K562 (cell line): ENCODE measurements around the gene DNAAF8. TPM values are rescaled to one million over a fixed set of nuclear protein-coding genes. Genes with fewer than 3 reads are reported as not detected.

Source experiments
- BRCA1 ChIP-seq, 2 experiments: fragments of 450-650 bp in 1 of 2; sonication (generic) in 1 of 2; formaldehyde crosslinking in 1 of 2; IDR thresholded peaks; 2 replicates each; pipeline versions ENCODE4 v1.5.0 to v1.6.1; 2017 to 2020; ENCODE audit warnings: mild to moderate bottlenecking in 1 of 2, missing genetic modification reagents in 1 of 2
- C11orf30 ChIP-seq: fragments of 450-650 bp; IDR thresholded peaks from 2 replicates; pipeline ENCODE4 v1.6.1; 2016; ENCODE audit warnings: low read depth, mild to moderate bottlenecking
- DLX4 ChIP-seq: fragments of 250-450 bp; sonication (Bioruptor Pico); IDR thresholded peaks from 2 replicates; pipeline ENCODE4 v1.6.1; 2021; ENCODE audit warnings: mild to moderate bottlenecking
- ESRRA ChIP-seq: fragments of 450-650 bp; IDR thresholded peaks from 2 replicates; pipeline ENCODE4 v1.6.1; 2014; ENCODE audit warnings: low read depth, mild to moderate bottlenecking, moderate library complexity, borderline replicate concordance
- ETS1 ChIP-seq: conservative IDR thresholded peaks from 2 replicates; pipeline ENCODE4 v1.6.1; 2011; ENCODE audit warnings: low read depth, mild to moderate bottlenecking, low read length; ENCODE audit not compliant: control insufficient read depth
- FOS ChIP-seq: IDR thresholded peaks from 3 replicates; pipeline ENCODE4 v1.6.1; 2011; ENCODE audit not compliant: insufficient read length; ENCODE audit errors: extremely low read depth
- FOXM1 ChIP-seq, 2 experiments: fragments of 450-650 bp in 1 of 2; sonication (generic) in 1 of 2; formaldehyde crosslinking in 1 of 2; IDR thresholded peaks; 2 replicates each; pipeline versions ENCODE4 v1.6.1 to v1.9.0; 2017 to 2022; ENCODE audit warnings: low read depth in 2 of 2, mild to moderate bottlenecking in 2 of 2, missing genetic modification reagents in 1 of 2, moderate library complexity in 1 of 2
- GABPA ChIP-seq: fragments of 200-800 bp; sonication (Bioruptor generic); conservative IDR thresholded peaks from 2 replicates; pipeline ENCODE4 v1.6.1; 2016; ENCODE audit warnings: low read depth, missing genetic modification characterization, missing compliant biosample characterization
- HDAC8 ChIP-seq: fragments of 450-650 bp; IDR thresholded peaks from 2 replicates; pipeline ENCODE4 v1.6.1; 2016; ENCODE audit warnings: mild to moderate bottlenecking, missing genetic modification characterization, moderate library complexity, missing compliant biosample characterization
- HMG20B ChIP-seq: fragments of 250-450 bp; sonication (Bioruptor Pico); IDR thresholded peaks from 2 replicates; pipeline ENCODE4 v1.5.0; 2021; ENCODE audit warnings: mild to moderate bottlenecking
- HNRNPH1 ChIP-seq: fragments of 200-400 bp; formaldehyde crosslinking; optimal IDR thresholded peaks from 2 replicates; pipeline ENCODE3; 2017; ENCODE audit warnings: low read depth, mild to moderate bottlenecking, low read length, moderate library complexity
- MTA3 ChIP-seq: fragments of 450-650 bp; formaldehyde crosslinking; IDR thresholded peaks from 2 replicates; pipeline ENCODE4 v1.6.1; 2017; ENCODE audit warnings: mild to moderate bottlenecking, borderline replicate concordance
- NRF1 ChIP-seq, 2 experiments: fragments of 450-650 bp; IDR thresholded peaks in 1 of 2; conservative IDR thresholded peaks in 1 of 2; 2 replicates each; pipeline ENCODE4 v1.6.1; 2014; ENCODE audit warnings: mild to moderate bottlenecking in 2 of 2
- SMAD1 ChIP-seq: fragments of 150-350 bp; IDR thresholded peaks from 2 replicates; pipeline ENCODE4 v1.6.1; 2014; ENCODE audit warnings: low read length, low read depth; ENCODE audit not compliant: partially characterized antibody
- SMARCE1 ChIP-seq: fragments of 450-650 bp; IDR thresholded peaks from 2 replicates; pipeline ENCODE4 v1.7.1; 2016; ENCODE audit warnings: mild to moderate bottlenecking
- STAG1 ChIP-seq: sonication (generic); formaldehyde crosslinking; IDR thresholded peaks from 2 replicates; pipeline ENCODE4 v1.5.0; 2020; ENCODE audit warnings: missing genetic modification reagents, borderline replicate concordance
- TGIF2 ChIP-seq: sonication (generic); formaldehyde crosslinking; IDR thresholded peaks from 2 replicates; pipeline ENCODE4 v1.8.1; 2022; ENCODE audit warnings: mild to moderate bottlenecking, missing genetic modification reagents, moderate library complexity
- ZFX ChIP-seq: sonication (generic); formaldehyde crosslinking; IDR thresholded peaks from 2 replicates; pipeline ENCODE4 v1.8.0; 2022; ENCODE audit warnings: mild to moderate bottlenecking, missing genetic modification reagents, moderate library complexity
- ZNF253 ChIP-seq: fragments of 250-450 bp; sonication (Bioruptor Pico); conservative IDR thresholded peaks from 2 replicates; pipeline ENCODE4 v1.6.1; 2021; ENCODE audit warnings: mild to moderate bottlenecking
- ZNF695 ChIP-seq: fragments of 450-650 bp; formaldehyde crosslinking; IDR thresholded peaks from 2 replicates; pipeline ENCODE4 v1.4.0; 2020; ENCODE audit warnings: mild to moderate bottlenecking, moderate library complexity
- polyA plus RNA-seq, 8 experiments: library from polyadenylated mRNA; depleted of rRNA in 4 of 8; stranded (reverse) in 5 of 8; unstranded in 3 of 8; fragments of >200 nt; fragmentation: Nextera tagmentation in 2 of 8; fragmentation: Illumina TruSeq in 1 of 8; extraction: Ambion mirVana in 2 of 8; extraction: Trizol in 1 of 8; gene quantifications; 2 replicates each; pipeline versions ENCODE4 v1.2.1 to v1.2.3, GENCODE V29; 2011 to 2014; ENCODE audit warnings: inconsistent platforms in 1 of 8, missing spikeins in 1 of 8
- total RNA-seq, 7 experiments: library from RNA; depleted of rRNA in 6 of 7; stranded (reverse); fragments of >200 nt in 6 of 7; fragmentation: Illumina TruSeq in 2 of 7; extraction: Trizol in 2 of 7; gene quantifications; 2 replicates each; pipeline versions ENCODE4 v1.2.1 to v1.2.3, GENCODE V29; 2011 to 2021; ENCODE audit warnings: low replicate concordance in 1 of 7
- TF ChIP-seq, protein P1 (sequence below): IDR thresholded peaks from 3 replicates; pipeline ENCODE4 v1.6.1; 2011; ENCODE audit warnings: borderline replicate concordance, mild to moderate bottlenecking, moderate library complexity; ENCODE audit not compliant: insufficient read length; ENCODE audit errors: extremely low read depth
- TF ChIP-seq, protein P2 (sequence below): sonication (generic); formaldehyde crosslinking; IDR thresholded peaks from 2 replicates; pipeline ENCODE4 v1.9.0; 2022; ENCODE audit warnings: mild to moderate bottlenecking, missing genetic modification reagents

DNAAF8 gene
- total and polyA plus RNA-seq, 9 of the 15 experiments (the other 6 are each of a cell fraction or from before 2014, with no cell fraction given) = 0.04 to 0.12 (median 0.10) TPM; not detected in 6

- TF ChIP-seq, protein P1, sequence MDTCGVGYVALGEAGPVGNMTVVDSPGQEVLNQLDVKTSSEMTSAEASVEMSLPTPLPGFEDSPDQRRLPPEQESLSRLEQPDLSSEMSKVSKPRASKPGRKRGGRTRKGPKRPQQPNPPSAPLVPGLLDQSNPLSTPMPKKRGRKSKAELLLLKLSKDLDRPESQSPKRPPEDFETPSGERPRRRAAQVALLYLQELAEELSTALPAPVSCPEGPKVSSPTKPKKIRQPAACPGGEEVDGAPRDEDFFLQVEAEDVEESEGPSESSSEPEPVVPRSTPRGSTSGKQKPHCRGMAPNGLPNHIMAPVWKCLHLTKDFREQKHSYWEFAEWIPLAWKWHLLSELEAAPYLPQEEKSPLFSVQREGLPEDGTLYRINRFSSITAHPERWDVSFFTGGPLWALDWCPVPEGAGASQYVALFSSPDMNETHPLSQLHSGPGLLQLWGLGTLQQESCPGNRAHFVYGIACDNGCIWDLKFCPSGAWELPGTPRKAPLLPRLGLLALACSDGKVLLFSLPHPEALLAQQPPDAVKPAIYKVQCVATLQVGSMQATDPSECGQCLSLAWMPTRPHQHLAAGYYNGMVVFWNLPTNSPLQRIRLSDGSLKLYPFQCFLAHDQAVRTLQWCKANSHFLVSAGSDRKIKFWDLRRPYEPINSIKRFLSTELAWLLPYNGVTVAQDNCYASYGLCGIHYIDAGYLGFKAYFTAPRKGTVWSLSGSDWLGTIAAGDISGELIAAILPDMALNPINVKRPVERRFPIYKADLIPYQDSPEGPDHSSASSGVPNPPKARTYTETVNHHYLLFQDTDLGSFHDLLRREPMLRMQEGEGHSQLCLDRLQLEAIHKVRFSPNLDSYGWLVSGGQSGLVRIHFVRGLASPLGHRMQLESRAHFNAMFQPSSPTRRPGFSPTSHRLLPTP = no peak
- peak; percentile 73 for TF ChIP-seq C11orf30
- no peak for TF ChIP-seq ZNF695 (CRISPR knock-in tag)
- no peak for TF ChIP-seq TGIF2 (CRISPR knock-in tag)
- no peak for TF ChIP-seq FOXM1 (IDR thresholded peaks at IDR 0.05; ENCODE audit: low read depth)
- TF ChIP-seq FOXM1 (CRISPR knock-in tag; IDR thresholded peaks at IDR 0.05; ENCODE audit: low read depth) = peak; percentile 59; the same call in 1 of the 2 replicates
- TF ChIP-seq, protein P2, sequence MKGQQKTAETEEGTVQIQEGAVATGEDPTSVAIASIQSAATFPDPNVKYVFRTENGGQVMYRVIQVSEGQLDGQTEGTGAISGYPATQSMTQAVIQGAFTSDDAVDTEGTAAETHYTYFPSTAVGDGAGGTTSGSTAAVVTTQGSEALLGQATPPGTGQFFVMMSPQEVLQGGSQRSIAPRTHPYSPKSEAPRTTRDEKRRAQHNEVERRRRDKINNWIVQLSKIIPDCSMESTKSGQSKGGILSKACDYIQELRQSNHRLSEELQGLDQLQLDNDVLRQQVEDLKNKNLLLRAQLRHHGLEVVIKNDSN (CRISPR knock-in tag) = no peak
- no peak for TF ChIP-seq HDAC8
- TF ChIP-seq DLX4 (CRISPR knock-in tag) = no peak
- TF ChIP-seq FOS = peak; percentile 12
- TF ChIP-seq NRF1 (conservative IDR thresholded peaks at IDR 0.05 in 1 of 2, IDR thresholded peaks at IDR 0.05 in 1 of 2) = peak; percentile 83 to 85
- TF ChIP-seq BRCA1 (IDR thresholded peaks at IDR 0.05) = no peak
- no peak for TF ChIP-seq BRCA1 (CRISPR knock-in tag; IDR thresholded peaks at IDR 0.05)
- TF ChIP-seq ETS1 = peak; percentile 98
- TF ChIP-seq MTA3 = peak; percentile 86; the same call in 1 of the 2 replicates
- no peak for TF ChIP-seq SMARCE1
- TF ChIP-seq GABPA (tag) = 0 out of 2 replicates have a peak, but pooled peaks have one; percentile 12
- TF ChIP-seq ZFX (CRISPR knock-in tag) = peak; percentile 99
- TF ChIP-seq STAG1 (CRISPR knock-in tag) = no peak
- no peak for TF ChIP-seq HNRNPH1
- TF ChIP-seq ZNF253 (CRISPR knock-in tag) = no peak
- no peak for TF ChIP-seq HMG20B
- TF ChIP-seq ESRRA = peak; percentile 97
- no peak for TF ChIP-seq SMAD1
Observed at GRCh38 chr16:4766875-4767628, 32.7 kb downstream of the DNAAF8 start, which contains the start of gene ZNF500 (continued).
